ENCODE data around the gene GFPT2. TPM values are rescaled to one million over a fixed set of nuclear protein-coding genes. Genes with fewer than 3 reads are reported as not detected.

The GFPT2 gene
- total RNA-seq, 4 donors from 2014 or later = 2.5 to 8.4 (median 3.8) TPM

DNA sequence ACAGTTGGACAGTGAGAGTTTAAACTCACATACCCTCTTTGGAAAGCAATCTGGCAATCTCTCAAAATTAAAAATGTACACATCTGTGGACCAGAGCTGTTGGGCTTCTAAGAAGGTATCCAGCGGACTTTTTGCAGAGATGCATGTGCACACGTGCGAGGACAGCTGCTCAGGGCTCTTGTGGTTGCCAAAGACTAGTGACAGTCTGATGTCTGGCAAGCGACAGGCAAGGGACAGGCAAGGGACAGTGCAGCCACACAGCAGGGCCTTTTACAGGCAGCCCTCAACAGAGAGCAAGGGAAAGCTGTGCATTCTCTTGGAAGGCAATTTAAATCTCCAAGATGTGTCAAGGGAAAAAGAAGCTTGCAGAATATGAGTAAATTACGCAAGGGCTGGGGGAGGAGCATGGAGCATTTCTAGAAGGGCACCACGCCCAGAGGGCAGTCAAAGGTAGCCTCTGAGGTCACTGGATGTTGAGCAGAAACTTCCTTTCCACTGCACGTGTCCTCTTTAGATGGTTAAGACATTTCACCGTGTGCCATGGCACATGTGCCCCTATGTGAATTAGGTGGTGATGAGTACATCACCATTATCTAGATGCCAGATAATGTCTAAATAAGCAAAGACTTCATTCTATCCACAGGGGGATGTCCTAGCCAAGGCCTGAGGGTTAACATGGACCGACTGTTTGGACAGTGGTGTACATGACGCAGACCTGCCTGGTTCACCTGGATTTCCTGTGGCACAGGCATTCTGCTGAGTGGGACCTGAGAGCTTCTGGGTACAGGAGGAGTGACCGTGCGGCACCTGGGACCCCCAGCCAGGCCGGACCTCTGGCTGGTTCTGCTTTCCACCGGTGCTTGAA, 9.1 kb downstream of the GFPT2 start:
- H3K4me3 ChIP-seq (ENCODE audit: low read depth, poor library complexity, severe bottlenecking) = no peak overlapping the region
- no peak for DNase-seq (ENCODE audit: low spot score in 2 of 2)
- intact Hi-C loops (cut with DNase I; ENCODE audit: low total_unique reads) = no loop called here
- TF ChIP-seq, protein P1, sequence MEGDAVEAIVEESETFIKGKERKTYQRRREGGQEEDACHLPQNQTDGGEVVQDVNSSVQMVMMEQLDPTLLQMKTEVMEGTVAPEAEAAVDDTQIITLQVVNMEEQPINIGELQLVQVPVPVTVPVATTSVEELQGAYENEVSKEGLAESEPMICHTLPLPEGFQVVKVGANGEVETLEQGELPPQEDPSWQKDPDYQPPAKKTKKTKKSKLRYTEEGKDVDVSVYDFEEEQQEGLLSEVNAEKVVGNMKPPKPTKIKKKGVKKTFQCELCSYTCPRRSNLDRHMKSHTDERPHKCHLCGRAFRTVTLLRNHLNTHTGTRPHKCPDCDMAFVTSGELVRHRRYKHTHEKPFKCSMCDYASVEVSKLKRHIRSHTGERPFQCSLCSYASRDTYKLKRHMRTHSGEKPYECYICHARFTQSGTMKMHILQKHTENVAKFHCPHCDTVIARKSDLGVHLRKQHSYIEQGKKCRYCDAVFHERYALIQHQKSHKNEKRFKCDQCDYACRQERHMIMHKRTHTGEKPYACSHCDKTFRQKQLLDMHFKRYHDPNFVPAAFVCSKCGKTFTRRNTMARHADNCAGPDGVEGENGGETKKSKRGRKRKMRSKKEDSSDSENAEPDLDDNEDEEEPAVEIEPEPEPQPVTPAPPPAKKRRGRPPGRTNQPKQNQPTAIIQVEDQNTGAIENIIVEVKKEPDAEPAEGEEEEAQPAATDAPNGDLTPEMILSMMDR (IDR thresholded peaks at IDR 0.05) = no peak
- no peak for TF ChIP-seq POLR2A (IDR thresholded peaks at IDR 0.05)
- 61 to 69% methylated on average over 11 to 14 of the region's 14 CpGs for WGBS, 2 donors

DNA sequence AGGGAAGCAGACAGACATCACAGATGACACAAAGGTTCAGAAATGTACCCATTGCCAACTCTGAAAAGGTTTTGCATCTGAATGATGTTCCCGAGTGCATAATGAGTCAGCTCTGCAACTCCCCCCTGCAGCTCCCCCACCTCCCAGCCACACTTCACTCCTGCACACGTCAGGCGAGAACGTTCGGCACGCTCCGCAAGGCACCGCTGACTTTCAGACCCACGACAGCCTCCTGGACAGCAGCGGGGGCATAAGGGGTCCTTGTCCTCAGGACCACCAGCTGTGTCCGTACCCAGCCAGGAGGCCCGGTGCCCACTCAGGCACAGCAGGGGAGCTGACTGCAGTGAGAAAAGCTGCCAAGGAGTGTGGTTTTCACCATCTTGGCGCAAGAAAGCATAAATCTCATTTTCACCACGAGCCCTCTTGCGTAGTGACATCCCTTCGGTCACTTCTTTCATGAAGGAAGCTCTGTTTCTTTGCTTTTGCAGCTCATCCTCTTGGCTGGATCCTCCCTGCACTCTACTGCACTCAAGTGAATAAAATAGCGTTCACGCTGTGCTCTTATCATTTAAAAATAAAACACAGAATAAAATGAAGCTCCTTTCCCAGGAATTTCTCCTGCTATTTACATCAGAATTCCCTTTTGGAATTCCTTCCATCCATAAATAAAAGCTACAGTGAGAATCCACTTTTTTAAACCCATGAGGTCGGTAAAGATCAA, 9.9 kb downstream of the GFPT2 start:
- no peak for DNase-seq (ENCODE audit: low spot score in 2 of 2)
- WGBS, 2 donors = 34 to 37% methylated on average over 19 of the region's 19 CpGs
- intact Hi-C loops (cut with DNase I; ENCODE audit: low total_unique reads) = no loop called here
- H3K4me3 ChIP-seq (ENCODE audit: low read depth, poor library complexity, severe bottlenecking) = no peak overlapping the region
- no peak for TF ChIP-seq POLR2A (IDR thresholded peaks at IDR 0.05)
- TF ChIP-seq, protein P1 (IDR thresholded peaks at IDR 0.05) = no peak

- DNase-seq (ENCODE audit: low spot score in 2 of 2) = no peak
- 90 to 93% methylated on average over 8 of the region's 8 CpGs for WGBS, 2 donors
- no peak overlapping the region for H3K4me3 ChIP-seq (ENCODE audit: low read depth, poor library complexity, severe bottlenecking)
- intact Hi-C loops (cut with DNase I; ENCODE audit: low total_unique reads) = no loop called here
- TF ChIP-seq, protein P1 (IDR thresholded peaks at IDR 0.05) = no peak
- TF ChIP-seq POLR2A (IDR thresholded peaks at IDR 0.05) = no peak
These were observed 11.5 kb downstream of the GFPT2 start for GRCh38 chr5:180341595-180341994.

DNA sequence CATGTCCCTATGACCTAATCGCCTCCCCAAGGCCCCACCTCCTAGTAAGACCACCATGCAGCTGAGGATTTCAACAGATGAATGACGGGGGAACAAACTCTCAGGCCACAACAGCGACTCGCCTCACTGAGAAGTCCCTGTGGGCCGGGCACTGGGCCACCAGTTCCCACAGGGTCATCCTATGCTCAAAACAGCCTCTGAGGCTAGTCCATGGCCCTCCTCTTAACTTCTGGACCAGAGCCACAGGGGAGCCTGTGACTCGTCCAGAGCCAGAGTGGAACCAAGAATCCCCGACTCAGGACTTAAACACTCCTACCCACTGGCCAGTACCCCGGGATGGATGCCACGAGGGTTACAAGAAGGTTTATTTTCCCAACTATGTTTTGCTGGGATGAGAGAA, 12.3 kb downstream of the GFPT2 start:
- 86% methylated on average over 9 of the region's 9 CpGs for WGBS, 2 donors

GRCh38 chr5:180339583-180340183, 13.5 kb downstream of the GFPT2 start:
- H3K4me3 ChIP-seq (ENCODE audit: low read depth, poor library complexity, severe bottlenecking) = no peak overlapping the region
- no peak for DNase-seq (ENCODE audit: low spot score in 2 of 2)
- intact Hi-C loops (cut with DNase I; ENCODE audit: low total_unique reads) = loop anchor here (2.0 kb wide), 1 partner anchor 29 kb away; no protein-coding TSS in a partner anchor
- TF ChIP-seq POLR2A (IDR thresholded peaks at IDR 0.05) = no peak
- TF ChIP-seq, protein P1 (IDR thresholded peaks at IDR 0.05) = no peak
- WGBS, 2 donors = 79 to 85% methylated on average over 7 of the region's 7 CpGs

More for the DNA sequence above, 12.3 kb downstream of the GFPT2 start:
- intact Hi-C loops (cut with DNase I; ENCODE audit: low total_unique reads) = no loop called here
- H3K4me3 ChIP-seq (ENCODE audit: low read depth, poor library complexity, severe bottlenecking) = no peak overlapping the region
- TF ChIP-seq, protein P1 (IDR thresholded peaks at IDR 0.05) = no peak
- TF ChIP-seq POLR2A (IDR thresholded peaks at IDR 0.05) = no peak
- DNase-seq (ENCODE audit: low spot score in 2 of 2) = no peak
